Fibroblast of gingiva (primary cell): Measurements from ENCODE around the gene TMEM80.
"Not testable (repeated sequence)": the region's sequence is repeated elsewhere in the genome, so short reads cannot be mapped to it uniquely, and the experiment has no call there.

Experiments
- DNase-seq: peaks from one replicate; pipeline ENCODE4 v3.0.0-alpha.2; 2011; ENCODE audit warnings: low read depth

TMEM80 gene

DNA sequence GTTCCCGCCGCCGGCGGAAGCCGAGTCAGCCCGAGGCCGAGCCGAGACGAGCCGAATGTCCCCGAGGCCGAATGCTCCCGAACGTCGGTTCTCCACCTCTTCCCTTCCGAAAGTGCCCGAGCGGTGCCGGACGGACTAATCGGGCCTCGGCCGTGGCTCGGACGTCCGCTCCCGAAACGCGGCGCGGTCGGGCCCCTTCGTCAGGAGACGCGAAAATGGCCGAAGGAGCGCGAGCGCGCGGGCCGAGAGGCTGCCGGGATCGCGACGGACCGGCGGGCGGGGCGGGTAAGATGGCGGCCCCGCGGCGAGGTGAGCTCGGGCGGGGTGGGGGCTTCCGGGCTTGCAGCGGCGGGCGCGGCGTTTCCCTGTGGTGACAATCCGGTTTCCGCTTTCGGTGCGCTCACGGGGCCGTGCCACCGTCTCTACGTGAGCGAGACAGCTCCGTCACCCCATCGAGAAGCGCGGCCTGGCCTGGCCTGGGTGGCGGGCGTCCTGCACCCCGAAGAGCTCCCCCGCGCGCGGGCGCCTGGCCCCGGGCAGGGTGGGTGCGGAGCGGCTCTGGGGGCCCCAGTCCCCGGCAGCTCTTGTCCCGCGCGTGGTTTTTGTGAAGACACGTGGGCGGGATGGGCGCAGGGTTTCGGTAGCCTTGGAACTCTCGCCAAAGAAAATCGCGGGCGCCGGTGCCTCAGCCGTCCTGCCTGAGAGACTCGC is at the start of gene TMEM80:
Gene TMEM80 (plus strand): TSS at position 279 of the 711 bp plus-strand sequence. CDS start 12 bp downstream, at position 291.
- DNase-seq, result peak; percentile 97

DNA sequence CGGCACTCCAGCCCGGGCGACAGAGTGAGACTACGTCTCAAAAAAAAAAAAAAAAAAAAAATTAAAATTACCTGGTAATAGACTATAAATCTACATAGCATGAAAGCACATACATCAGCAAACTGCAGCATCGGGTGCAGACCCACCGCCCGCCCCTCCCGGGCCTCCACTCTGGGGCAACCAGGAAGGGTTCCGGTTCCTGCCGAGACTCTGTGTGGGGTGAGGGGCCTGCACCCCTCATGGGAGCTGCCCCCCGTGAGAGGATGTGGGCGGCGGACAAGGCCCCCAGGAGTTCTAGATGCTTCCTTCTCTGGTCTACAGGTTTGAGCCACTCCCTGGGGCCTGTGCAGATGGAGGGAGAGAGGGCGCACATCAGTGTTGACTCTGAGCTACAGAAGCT is 49.4 kb upstream of the TMEM80 start:
- DNase-seq, result no peak

DNA sequence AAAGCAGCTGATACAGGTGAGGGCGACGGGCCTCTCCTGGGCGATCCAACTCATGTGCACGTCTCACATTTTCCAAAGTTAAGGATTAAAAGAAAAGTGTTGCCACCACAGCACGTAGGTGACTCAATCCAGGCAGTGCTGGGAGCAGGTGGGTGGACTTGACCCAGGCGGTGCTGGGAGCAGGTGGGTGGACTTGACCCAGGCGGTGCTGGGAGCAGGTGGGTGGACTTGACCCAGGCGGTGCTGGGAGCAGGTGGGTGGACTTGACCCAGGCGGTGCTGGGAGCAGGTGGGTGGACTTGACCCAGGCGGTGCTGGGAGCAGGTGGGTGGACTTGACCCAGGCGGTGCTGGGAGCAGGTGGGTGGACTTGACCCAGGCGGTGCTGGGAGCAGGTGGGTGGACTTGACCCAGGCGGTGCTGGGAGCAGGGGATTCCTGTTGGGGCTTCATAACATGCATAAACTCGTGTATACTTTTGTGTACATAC is 47.9 kb upstream of the TMEM80 start:
- DNase-seq, result not testable (repeated sequence)

DNA sequence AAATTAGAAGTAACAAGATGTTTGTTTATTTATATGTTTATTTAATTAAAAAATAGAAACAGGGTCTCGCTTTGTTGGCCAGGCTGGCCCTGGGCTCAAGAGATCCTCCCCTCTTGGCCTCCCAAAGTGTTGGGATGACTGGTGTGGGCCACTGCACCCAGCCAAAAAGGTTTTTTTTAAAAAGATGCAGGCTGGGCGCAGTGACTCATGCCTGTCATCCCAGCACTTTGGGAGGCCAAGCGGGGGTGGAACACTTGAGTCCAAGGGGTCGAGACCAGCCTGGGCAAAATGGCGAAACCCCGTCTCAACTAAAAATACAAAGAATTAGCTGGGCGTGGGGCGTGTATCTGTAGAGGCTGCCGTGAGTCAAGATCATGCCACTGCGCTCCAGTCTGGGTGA is 45.1 kb upstream of the TMEM80 start:
- no peak for DNase-seq

DNA sequence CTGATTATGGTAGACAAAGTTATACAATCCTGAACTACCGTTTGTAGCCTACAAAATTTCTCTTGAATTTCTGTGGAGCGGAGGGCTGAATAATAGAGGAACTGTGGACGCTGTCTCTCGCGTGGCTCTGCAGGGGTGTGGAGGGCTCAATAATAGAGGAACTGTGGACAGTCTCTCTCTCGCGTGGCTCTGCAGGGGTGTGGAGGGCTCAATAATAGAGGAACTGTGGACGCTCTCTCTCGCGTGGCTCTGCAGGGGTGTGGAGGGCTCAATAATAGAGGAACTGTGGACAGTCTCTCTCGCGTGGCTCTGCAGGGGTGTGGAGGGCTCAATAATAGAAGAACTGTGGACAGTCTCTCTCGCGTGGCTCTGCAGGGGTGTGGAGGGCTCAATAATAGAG is 42.5 kb upstream of the TMEM80 start:
- DNase-seq, result not testable (repeated sequence)

DNA sequence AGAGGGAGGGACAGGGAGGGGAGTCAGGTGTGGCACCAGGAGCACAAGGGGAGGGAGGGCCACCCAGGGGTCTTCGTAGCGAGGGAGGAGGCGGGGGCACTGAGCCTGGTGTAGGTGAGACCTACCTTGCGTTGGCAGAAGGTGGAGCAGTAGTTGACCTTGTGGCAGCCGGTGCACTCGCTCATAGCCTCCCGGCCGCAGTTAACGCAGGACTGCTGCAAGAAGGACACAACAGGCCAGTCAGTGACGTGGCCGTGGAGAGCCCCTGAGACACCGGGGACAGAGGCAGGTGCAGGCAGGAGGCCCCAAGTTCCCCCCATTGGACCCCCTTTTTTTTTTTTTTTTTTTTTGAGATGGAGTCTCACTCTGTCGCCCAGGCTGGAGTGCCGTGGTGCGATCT is 41.8 kb upstream of the TMEM80 start:
- no peak for DNase-seq

DNA sequence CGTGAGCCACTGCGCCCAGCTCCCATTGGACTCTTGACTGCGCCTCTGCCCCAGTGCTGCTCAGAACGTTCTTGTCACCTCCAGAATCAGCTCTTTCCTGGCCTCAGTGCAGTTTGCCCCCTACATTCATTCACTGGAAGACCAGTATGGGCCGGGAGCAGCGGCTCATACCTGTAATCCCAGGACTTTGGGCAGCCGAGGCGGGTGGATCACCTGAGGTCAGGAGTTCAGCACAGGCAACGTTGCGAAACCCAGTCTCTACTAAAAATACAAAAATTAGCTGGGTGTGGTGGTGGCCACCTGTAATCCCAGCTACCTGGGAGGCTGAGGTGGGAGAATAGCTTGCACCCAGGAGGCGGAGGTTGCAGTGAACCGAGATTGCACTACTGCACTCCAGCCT is 41.2 kb upstream of the TMEM80 start:
- not testable (repeated sequence) for DNase-seq

DNA sequence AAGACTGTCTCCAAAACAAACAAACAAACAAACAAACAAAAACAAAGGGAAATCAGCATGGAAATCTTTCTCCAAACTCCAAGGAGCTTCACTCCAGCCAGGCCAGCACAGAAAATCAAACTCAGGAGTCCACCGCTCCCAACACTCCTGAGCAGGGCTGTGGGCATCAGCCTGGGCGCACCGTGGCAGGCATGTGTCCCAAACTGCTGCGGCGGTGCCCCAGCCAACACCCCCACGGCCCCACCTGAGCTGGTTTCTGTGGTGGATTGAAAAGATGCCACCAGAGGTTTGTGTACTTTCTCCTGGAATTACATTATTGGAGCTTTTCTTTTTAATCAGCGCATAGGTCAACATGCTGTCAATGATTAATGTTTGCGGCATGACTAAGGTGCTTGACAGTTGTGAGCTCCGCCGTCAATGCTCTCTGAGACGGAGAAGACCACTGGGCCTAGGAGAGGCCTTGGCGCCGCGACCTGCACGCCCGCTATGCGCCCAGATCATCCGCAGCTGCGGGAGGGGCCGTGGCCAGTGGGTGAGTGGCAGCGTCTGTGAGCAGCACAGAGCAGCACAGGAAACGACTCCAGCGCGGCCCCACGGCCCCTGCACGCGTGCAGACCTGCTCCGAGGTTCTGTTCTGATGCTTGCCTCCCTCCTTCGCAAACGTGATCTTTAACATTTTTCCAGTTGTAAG is 40.4 kb upstream of the TMEM80 start:
- no peak for DNase-seq

DNA sequence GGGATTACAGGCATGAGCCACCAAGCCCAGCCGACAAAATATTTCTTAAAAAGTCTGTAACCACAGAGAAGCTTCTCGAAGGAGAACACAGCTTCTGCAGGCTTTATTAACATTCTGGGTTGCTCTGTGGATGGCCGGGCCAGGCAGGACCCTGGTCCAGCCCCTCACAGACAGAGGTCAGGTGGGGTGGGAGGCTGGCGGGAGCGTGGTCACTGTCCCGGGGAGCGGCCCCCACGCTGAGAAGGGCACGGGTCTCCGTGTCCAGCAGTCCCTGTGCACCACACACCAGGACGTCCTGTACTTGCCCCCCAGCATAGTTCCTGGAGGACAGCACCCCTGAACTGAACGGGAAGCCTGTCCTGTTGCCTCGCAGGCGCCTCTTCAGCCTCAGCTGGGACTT is 39.2 kb upstream of the TMEM80 start:
- DNase-seq, result no peak

DNA sequence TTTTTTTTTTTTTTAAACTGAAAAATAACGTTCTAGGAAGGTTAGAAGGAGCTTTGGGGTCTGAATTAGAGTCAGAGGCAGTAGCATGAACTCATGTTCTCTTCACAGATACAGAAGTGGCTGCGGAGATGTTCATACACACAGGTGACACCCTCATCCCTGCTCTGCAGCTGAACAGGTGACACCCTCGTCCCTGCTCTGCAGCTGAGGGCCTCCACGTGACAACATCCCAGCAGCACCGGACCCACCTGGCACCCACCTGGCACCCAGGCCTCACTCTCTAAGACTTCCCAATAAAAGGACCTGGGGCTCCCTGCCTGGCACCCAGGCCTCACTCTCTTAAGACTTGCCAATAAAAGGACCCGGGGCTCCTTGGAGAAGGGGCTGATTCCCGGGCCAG is 38.8 kb upstream of the TMEM80 start:
- no peak for DNase-seq

DNA sequence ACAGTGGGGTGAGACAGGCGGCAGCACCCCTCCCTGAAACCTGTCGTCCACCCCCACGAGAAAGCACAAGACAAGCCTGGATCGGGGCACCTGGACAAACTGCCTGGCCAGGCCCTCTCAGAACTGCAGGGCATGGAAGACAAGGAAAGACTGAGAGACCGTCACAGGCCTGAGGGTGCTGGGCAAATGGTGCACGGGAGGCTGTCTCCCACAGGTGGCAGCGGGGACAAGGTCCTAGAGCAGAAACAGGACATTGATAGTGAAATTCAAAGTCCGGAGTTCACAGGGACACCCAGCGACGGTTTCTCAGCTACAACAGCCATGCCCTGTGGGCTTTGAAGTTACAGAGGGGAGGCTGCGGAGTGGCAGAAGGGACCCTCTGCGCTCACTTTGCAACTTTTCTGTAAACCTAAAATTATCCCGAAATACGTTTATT is 37.9 kb upstream of the TMEM80 start:
- no peak for DNase-seq

DNA sequence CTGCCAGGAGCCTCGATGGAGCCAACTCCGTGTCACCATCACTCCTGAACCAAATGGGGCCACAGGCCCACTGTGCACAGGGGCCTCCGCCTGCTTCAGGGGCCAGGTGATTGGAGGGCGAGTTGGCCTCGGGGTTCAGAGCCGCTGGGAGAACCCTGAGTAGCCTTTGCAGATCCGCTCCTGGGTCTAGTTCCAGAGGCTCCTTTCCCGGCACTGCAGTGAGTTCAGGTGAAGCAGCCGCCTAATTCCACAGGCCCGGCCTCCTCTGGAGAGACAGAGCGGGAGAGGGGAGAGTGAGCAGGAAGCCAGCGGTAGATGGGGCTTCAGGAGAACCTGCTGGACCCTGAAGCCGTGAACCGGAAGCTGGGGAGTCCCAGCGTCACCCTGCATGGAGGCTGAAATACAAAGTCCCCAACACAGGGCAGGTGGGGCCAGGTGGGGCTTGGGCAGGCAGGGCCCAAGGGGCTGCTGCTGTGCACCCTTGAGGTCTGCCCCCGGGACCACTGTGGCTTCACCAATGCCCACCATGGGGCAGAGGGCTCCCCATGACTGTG is 36.0 kb upstream of the TMEM80 start:
- DNase-seq, result no peak

DNA sequence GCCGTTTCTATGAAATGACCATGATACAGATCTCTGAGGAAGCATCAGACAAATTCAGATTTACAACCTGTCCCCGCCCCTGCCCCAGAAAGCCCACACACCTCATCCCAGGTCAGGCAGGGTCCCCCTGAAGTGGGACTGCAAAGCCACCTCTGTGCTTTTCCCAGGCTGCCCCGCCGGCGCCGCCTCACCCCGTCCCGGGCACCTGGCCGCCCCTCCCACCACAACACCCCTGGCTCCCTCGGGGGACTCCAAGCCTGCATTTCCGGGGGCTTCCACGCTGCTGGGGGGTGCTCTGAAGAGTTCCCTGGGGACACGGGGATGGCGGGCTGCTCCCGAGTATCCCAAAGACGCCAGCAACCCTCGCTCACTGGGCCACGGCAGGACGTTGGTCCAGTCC is 35.3 kb upstream of the TMEM80 start:
- DNase-seq, result no peak

DNA sequence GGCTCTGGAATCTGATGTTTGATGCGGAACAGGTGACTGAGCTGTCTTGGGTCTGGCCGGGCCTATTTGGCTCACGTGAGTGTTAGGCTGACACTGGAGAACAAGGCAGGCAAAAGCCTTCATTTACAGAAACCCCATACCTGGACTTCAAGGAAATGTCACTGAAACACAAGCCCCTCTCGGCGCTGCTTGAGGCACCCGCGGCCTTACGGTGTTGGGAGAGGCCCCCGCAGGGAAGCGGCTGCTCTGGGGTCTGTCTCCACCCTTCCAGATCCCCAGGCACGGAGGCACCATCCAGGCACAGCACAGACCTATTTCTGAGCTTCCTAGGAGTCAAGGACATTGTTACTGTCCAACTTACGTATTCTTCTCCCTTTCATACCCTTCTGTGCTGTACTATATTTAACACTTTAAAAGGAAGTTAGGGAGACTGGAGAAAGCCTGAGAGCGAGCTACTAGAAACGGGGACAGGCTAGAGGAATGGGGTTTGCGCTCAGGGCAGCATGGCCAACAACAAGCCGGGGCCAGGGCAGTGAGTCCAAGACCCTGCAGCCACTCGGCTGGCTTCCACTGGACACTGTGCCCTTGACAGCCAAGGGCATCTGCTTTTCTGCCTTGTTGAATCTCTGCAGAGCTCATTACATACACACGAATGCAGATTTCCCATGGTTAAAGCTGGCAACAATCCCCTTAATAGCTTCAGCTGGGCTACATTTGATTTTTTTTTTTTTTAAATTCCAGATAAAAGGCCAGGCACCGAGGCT is 34.8 kb upstream of the TMEM80 start:
- DNase-seq, result no peak

DNA sequence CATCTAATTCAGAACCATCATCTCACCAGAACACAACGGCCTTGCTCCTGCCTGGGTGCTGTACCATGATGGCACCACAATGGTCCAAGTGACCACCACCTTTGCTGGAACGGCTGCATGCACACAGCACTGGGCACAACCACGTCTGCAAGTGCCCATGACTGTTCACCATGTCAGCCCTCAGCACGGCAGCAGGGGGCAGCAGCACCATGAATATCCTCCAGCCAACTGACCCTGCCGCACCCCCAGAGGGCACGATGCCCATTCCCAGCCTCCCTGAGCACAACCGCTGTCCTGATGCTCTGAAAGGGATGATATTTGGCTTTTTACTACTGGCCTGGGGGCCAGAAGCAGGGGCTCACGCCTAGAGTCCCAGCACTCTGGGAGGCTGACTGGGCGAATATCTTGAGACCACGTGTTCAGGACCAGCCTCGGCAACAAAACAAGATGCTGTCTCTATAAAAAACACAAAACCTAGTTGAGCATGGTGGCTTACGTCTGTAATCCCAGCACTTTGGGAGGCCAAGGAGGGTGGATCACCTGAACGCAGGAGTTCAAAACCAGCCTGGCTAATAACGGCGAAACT is 32.8 kb upstream of the TMEM80 start:
- DNase-seq, result peak; percentile 47

DNA sequence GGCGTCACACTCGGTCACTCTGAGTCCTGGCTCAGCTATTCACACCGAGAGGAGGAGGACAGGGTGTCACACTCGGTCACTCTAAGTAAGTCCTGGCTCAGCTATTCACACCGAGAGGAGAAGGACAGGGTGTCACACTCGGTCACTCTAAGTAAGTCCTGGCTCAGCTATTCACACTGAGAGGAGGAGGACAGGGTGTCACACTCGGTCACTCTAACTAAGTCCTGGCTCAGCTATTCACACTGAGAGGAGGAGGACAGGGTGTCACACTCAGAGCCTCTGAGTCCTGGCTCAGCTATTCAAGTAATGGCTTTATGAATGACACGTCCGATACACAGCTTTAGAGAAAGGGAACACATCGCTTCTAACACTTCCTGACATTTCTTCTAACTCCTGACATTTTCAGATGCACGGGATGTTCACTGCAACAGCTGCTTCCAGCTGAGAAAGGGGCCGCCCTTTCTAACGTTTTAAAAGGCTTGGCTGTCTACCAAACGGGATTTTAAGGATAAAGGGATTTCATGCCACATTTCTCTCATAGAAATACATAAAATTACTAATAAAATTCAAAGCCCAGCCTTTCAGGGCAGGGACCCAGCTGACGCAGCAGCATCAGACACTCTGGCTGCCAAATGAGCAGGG is 30.4 kb upstream of the TMEM80 start:
- DNase-seq, result no peak

DNA sequence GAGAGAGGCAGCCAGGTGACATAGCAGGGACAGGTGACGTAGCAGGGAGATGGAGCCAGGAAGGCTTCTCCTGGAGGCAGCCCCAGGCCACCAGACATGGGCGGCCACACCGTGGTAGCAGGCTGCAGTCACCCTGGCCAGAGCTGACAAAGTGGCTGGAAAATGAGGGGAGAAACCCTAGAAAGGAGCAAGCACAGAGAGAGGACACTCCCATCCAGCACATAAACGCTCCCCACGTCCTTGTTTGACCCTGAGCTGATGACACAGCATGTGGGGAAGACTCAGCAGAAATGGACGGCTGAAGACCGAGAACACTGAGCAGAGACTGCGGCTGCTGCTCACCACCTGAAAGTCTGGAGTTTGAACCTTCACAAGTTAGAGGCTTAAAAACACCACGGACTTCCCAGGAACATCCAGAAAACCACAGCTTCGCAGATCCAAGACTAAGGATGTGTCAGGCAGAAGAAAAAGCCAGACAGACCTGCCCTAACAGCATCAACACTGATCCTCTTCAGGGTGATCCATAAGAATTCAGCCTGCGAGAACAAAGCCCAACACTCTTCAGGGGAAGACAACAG is 29.8 kb upstream of the TMEM80 start:
- peak; percentile 49 for DNase-seq

DNA sequence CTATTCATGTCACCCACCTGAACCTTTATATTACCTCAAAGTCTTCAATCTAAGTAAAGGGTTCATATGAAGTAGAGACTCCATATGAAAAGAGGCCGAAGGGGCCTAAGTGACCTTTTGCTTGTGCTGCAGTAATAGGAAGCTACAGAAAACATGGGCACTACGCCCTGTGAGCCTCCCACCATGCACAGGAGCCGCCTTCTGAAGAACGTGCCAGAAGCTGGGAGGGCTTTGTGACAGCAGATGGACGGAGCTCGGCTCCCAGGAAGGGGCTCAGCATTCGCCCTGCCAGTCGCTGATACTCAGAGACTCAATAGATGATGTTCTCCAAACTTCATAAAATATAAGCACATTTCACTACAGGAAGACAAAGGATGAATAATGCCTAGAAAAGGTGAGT is 21.8 kb upstream of the TMEM80 start:
- DNase-seq, result no peak

DNA sequence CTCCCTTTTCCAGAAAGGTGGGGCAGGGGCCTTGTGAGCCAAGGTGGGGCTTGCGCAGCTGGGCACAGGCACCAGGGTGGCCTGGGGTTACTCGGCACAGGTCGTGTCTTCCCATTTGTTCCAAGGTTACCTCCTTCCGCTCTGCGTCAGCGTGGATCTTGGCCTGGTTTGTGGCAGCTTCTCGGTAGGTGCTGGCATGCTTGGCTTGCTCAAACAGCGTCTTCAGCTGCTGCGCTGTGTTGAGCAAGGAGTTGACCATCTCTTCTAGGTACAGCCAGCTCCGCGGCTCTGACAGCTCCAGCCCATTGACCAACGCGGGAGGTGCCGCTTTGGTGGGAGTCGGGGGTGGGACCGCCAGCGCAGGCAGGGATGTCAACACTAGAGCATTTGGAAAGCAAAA is 21.2 kb upstream of the TMEM80 start:
- DNase-seq, result no peak

DNA sequence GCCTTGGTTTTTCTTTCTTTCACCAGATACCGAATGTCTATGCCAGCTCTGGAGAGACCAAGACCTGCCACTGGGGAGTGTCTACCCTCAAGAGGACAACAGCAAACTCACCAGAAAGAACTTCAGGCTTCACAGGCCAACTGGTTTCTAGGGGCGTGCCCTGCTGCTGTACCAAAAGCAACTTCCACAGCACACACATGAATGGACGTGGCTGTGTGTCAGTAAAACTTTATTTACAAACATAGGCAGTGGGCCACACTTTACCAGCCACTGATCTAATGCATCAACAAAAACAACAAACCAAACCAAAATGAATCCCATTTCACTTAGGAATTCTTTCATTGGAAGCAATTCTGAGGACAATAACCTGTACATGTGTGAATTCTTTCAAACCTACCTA is 17.3 kb upstream of the TMEM80 start:
- DNase-seq, result no peak
